Mucosa of descending colon (tissue), 3 donors: ENCODE data around the gene TTC7B. TPM values are rescaled to one million over a fixed set of nuclear protein-coding genes. Genes with fewer than 3 reads are reported as not detected.

Source experiments
- ATAC-seq: fragments of 200-7000 bp; cut with Tn5 transposase; one replicate; pipeline ENCODE4 v1.9.1; 2020; ENCODE audit warnings: mild to moderate bottlenecking, moderate library complexity
- DNase-seq, 3 donors: peaks; one replicate each; pipeline ENCODE4 v3.0.0-alpha.2; 2020
- H3K36me3 ChIP-seq: fragments of 200-600 bp; one replicate; pipeline ENCODE4 v1.8.0; 2021; ENCODE audit warnings: low read depth, mild to moderate bottlenecking
- H3K4me1 ChIP-seq: fragments of 200-600 bp; one replicate; pipeline ENCODE4 v1.8.0; 2021; ENCODE audit warnings: low read depth, mild to moderate bottlenecking
- H3K4me3 ChIP-seq: fragments of 200-600 bp; one replicate; pipeline ENCODE4 v1.8.0; 2021; ENCODE audit warnings: mild to moderate bottlenecking
- H3K9me3 ChIP-seq: fragments of 200-600 bp; one replicate; pipeline ENCODE4 v1.8.0; 2021; ENCODE audit warnings: mild to moderate bottlenecking
- intact Hi-C, 2 donors: fragments of 100-400 bp; cut with DNase I in 1 of 2; cut with micrococcal nuclease in 1 of 2; formaldehyde crosslinking; loops; one replicate each; pipeline versions ENCODE4 v1.11.0 to v1.11.1; 2022; cut with DNase I, micrococcal nuclease
- total RNA-seq, 3 donors: library from RNA; stranded (reverse); fragmentation: NEBNext Ultra II Directional in 2 of 3; extraction: Animal tissue kit (Norgen Biotek cat#: 25700) in 2 of 3; gene quantifications; one replicate each; pipeline versions ENCODE4 v1.2.1 to v1.2.4, GENCODE V29; 2021 to 2023
- TF ChIP-seq, protein P1 (sequence below): fragments of 200-600 bp; IDR thresholded peaks from one replicate; pipeline ENCODE4 v1.8.0; 2022; ENCODE audit warnings: antibody characterized with exemption, mild to moderate bottlenecking
- donor health status: DM: no; HTN: no; CAD: no; lungs with moderate emphysema.
- donor health status: DM: no; HTN: no; CAD: no.
- donor health status: DM: no; HTN: yes; CAD: no.

Gene TTC7B
- total RNA-seq, 3 donors from 2014 or later = 6.0 to 72.8 (median 10.0) TPM

- Histone ChIP-seq H3K4me1 (peaks cover 10% of the 10 kb centered on the region), H3K9me3 (no peaks in the 10 kb centered on the region), H3K36me3 (no peaks in the 10 kb centered on the region), H3K4me3 (no peak overlapping the region)
- ATAC-seq (no peak), DNase-seq (no peak)
- TF ChIP-seq, protein P1, sequence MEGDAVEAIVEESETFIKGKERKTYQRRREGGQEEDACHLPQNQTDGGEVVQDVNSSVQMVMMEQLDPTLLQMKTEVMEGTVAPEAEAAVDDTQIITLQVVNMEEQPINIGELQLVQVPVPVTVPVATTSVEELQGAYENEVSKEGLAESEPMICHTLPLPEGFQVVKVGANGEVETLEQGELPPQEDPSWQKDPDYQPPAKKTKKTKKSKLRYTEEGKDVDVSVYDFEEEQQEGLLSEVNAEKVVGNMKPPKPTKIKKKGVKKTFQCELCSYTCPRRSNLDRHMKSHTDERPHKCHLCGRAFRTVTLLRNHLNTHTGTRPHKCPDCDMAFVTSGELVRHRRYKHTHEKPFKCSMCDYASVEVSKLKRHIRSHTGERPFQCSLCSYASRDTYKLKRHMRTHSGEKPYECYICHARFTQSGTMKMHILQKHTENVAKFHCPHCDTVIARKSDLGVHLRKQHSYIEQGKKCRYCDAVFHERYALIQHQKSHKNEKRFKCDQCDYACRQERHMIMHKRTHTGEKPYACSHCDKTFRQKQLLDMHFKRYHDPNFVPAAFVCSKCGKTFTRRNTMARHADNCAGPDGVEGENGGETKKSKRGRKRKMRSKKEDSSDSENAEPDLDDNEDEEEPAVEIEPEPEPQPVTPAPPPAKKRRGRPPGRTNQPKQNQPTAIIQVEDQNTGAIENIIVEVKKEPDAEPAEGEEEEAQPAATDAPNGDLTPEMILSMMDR = no peak
- intact Hi-C loops = no loop called here
These were observed 4.1 kb downstream of the TTC7B start for GRCh38 chr14:90812109-90812508.

- no peak for ATAC-seq
- Histone ChIP-seq H3K4me3 (no peak overlapping the region), H3K4me1 (peaks cover 8% of the 10 kb centered on the region), H3K9me3 (no peaks in the 10 kb centered on the region), H3K36me3 (no peaks in the 10 kb centered on the region)
- intact Hi-C loops = no loop called here
- DNase-seq = no peak
- TF ChIP-seq, protein P1 = no peak
These were observed 4.6 kb downstream of the TTC7B start for GRCh38 chr14:90811641-90812040.

DNA sequence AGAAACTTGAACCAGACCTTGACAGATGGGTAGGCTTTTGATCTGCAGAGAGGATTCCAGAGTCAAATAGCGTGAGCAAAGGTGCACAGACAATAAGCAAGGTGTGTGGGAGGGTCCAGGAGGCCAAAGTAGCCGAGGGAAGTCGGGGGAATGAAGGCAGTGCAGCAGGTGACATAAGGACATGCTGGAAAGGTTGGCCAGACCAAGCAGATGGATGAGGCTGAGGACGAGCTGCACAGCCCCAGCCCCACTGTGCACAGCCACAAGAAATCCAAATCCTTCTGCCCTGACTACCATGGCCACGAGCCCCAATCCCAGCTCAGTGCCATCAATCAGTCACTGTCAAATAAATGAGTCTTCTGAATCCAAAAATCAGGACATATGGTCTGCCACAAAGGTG is 5.4 kb downstream of the TTC7B start:
- intact Hi-C loops = no loop called here
- no peak for DNase-seq
- Histone ChIP-seq H3K9me3 (no peaks in the 10 kb centered on the region), H3K4me1 (peaks cover 7% of the 10 kb centered on the region), H3K36me3 (no peaks in the 10 kb centered on the region), H3K4me3 (no peak overlapping the region)
- TF ChIP-seq, protein P1 = no peak
- no peak for ATAC-seq

GRCh38 chr14:90809530-90810312 is 6.5 kb downstream of the TTC7B start:
- H3K9me3 ChIP-seq = no peaks in the 10 kb centered on the region
- no peaks in the 10 kb centered on the region for H3K36me3 ChIP-seq
- ATAC-seq (no peak), DNase-seq (no peak)
- H3K4me3 ChIP-seq = no peak overlapping the region
- peaks cover 7% of the 10 kb centered on the region for H3K4me1 ChIP-seq
- TF ChIP-seq, protein P1 = no peak
- intact Hi-C loops = no loop called here

GRCh38 chr14:90808759-90809529 is 7.3 kb downstream of the TTC7B start:
- no peak for DNase-seq
- Histone ChIP-seq H3K4me3 (no peak overlapping the region), H3K9me3 (no peaks in the 10 kb centered on the region), H3K4me1 (peaks cover 7% of the 10 kb centered on the region), H3K36me3 (no peaks in the 10 kb centered on the region)
- TF ChIP-seq, protein P1 = no peak
- ATAC-seq = no peak
- intact Hi-C loops = no loop called here
